Lower leg skin (tissue), 4 donors: ENCODE results near the gene GAS7. TPM values are rescaled to one million over a fixed set of nuclear protein-coding genes. Genes with fewer than 3 reads are reported as not detected.

ENCODE experiments used
- DNase-seq, 2 donors: peaks; one replicate each; pipeline ENCODE4 v3.0.0-alpha.2; 2019; ENCODE audit warnings: low spot score in 2 of 2
- H3K4me3 ChIP-seq: fragments of 200-600 bp; sonication (generic); 2 replicates; pipeline ENCODE4 v1.5.1; 2017; ENCODE audit warnings: mild to moderate bottlenecking, low read depth; ENCODE audit not compliant: poor library complexity, severe bottlenecking
- POLR2A ChIP-seq, 2 donors: fragments of 450-650 bp; IDR thresholded peaks; one replicate each; pipeline ENCODE4 v1.6.1; 2016 to 2017; ENCODE audit warnings: antibody characterized with exemption in 2 of 2, mild to moderate bottlenecking in 1 of 2, moderate library complexity in 1 of 2
- WGBS, 2 donors: methylation state at CpG; one replicate each; pipeline ENCODE4 v1.1.5; 2018; 5-methylcytosine and 5-hydroxymethylcytosine counted together
- intact Hi-C: fragments of 100-400 bp; cut with DNase I; formaldehyde crosslinking; loops from one replicate; pipeline ENCODE4 v1.15.0; 2023; ENCODE audit warnings: low total_unique reads
- total RNA-seq, 4 donors: library from RNA; depleted of rRNA; stranded (reverse); fragments of >200 nt; gene quantifications; one replicate each; pipeline ENCODE4 v1.1.0, GENCODE V29; 2016
- TF ChIP-seq, protein P1 (sequence below), 3 donors: fragments of 450-650 bp; IDR thresholded peaks; one replicate each; pipeline ENCODE4 v1.5.1; 2016; ENCODE audit warnings: antibody characterized with exemption in 3 of 3, mild to moderate bottlenecking in 3 of 3, moderate library complexity in 2 of 3

Gene GAS7
- total RNA-seq, 4 donors from 2014 or later = 97.8 to 148 (median 117) TPM

- intact Hi-C loops = no loop called here
- no peak overlapping the region for H3K4me3 ChIP-seq
- no peak for DNase-seq
- TF ChIP-seq POLR2A (IDR thresholded peaks at IDR 0.05) = no peak
- TF ChIP-seq, protein P1, sequence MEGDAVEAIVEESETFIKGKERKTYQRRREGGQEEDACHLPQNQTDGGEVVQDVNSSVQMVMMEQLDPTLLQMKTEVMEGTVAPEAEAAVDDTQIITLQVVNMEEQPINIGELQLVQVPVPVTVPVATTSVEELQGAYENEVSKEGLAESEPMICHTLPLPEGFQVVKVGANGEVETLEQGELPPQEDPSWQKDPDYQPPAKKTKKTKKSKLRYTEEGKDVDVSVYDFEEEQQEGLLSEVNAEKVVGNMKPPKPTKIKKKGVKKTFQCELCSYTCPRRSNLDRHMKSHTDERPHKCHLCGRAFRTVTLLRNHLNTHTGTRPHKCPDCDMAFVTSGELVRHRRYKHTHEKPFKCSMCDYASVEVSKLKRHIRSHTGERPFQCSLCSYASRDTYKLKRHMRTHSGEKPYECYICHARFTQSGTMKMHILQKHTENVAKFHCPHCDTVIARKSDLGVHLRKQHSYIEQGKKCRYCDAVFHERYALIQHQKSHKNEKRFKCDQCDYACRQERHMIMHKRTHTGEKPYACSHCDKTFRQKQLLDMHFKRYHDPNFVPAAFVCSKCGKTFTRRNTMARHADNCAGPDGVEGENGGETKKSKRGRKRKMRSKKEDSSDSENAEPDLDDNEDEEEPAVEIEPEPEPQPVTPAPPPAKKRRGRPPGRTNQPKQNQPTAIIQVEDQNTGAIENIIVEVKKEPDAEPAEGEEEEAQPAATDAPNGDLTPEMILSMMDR (IDR thresholded peaks at IDR 0.05) = no peak
- 60 to 68% methylated on average over 12 of the region's 12 CpGs for WGBS, 2 donors
These were observed 144.4 kb downstream of the GAS7 start for GRCh38 chr17:10053782-10054540.

- 91 to 93% methylated on average over 15 of the region's 15 CpGs for WGBS, 2 donors
- no peak for DNase-seq
- no peak overlapping the region for H3K4me3 ChIP-seq
- no peak for TF ChIP-seq POLR2A (IDR thresholded peaks at IDR 0.05)
- TF ChIP-seq, protein P1 (IDR thresholded peaks at IDR 0.05) = no peak
- intact Hi-C loops = no loop called here
These were observed 146.1 kb downstream of the GAS7 start for GRCh38 chr17:10052106-10052813.

- 73 to 77% methylated on average over 8 of the region's 8 CpGs for WGBS, 2 donors
- no peak overlapping the region for H3K4me3 ChIP-seq
- no peak for DNase-seq
- no peak for TF ChIP-seq POLR2A (IDR thresholded peaks at IDR 0.05)
- TF ChIP-seq, protein P1 (IDR thresholded peaks at IDR 0.05) = no peak
- intact Hi-C loops = no loop called here
These were observed 147.3 kb downstream of the GAS7 start for GRCh38 chr17:10051112-10051511.

- 39 to 55% methylated on average over 3 of the region's 3 CpGs for WGBS, 2 donors
- TF ChIP-seq, protein P1 (IDR thresholded peaks at IDR 0.05) = no peak
- no peak for DNase-seq
- intact Hi-C loops = no loop called here
- no peak overlapping the region for H3K4me3 ChIP-seq
These were observed 147.8 kb downstream of the GAS7 start for GRCh38 chr17:10050597-10051101.

DNA sequence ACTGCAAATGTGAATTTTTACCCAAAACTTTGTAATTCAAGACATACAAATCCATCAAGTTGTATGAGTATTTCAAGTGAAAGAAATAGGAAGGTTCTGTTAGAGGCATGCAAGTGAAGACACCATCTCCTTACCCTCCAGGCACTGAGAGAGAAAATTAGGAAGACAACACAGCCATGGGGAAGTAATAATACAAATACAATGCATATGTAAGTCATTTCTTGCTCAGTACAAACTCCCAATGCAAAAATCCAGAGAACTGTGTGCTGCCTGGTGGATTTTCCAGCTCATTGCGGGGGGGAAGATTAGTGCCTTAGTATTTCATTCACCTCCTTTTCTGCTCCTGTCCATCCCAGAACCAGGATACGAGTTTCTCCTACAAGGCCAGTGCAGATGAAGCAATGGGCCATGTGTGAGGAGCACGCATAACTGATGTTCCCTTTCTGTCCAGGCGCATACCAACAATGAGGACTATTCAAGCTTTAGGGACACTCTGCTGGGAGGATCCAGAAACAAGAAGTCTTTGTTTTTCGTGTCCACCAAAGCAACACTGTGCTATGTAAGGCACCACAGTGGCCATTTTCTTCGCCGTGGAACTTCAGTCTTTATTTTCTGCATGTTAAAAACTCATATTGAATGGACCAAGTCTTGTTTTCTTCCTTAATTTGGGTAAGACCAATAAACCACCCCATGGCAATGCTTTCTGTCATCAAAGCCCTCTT is 149.6 kb downstream of the GAS7 start:
- DNase-seq = no peak
- intact Hi-C loops = no loop called here
- H3K4me3 ChIP-seq = no peak overlapping the region
- TF ChIP-seq POLR2A (IDR thresholded peaks at IDR 0.05) = no peak
- TF ChIP-seq, protein P1 (IDR thresholded peaks at IDR 0.05) = no peak
- whole genome bisulfite sequencing, 2 donors = 69 to 71% methylated on average over 7 of the region's 7 CpGs
